HuH-7 (cell line): Measurements from ENCODE around the gene EFNB3.

Experiments used
- DNase-seq: peaks from one replicate; pipeline ENCODE4 v3.0.0; 2011; ENCODE audit warnings: low spot score

The EFNB3 gene

DNA sequence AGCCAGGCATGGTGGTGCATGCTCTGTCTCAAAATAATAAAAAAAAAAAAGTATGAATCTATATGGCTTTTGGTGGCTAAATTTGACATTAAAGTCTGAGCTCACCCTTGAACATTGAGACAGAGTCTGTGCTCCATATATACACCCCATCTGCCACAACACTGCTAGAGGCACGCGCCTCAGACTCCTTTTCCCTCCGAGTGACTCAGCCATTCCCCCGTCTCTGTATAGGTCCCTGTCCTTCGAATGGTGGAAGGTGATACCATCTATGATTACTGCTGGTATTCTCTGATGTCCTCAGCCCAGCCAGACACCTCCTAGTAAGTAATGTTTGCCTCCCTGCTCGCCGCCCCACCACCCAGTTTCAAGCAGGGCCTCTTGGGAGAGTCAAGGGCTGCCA is 4.5 kb upstream of the EFNB3 start:
- no peak for DNase-seq

DNA sequence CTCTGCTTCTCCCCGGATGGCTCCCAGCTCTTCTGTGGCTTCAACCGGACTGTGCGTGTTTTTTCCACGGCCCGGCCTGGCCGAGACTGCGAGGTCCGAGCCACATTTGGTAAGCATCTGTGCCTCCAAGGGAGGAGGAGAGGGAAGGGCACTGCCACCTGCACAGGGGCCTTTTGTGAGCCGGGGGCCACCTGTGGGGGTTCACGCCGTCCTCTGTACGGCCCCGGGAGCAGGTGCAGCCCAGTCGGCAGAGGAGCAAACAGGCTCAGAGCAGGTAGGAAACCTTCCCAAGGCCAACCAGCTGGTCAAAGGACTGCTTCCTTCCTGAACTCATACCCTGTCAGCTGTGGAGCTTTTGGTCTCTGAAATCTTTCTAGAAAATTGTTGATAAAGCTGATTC is 3.3 kb upstream of the EFNB3 start:
- DNase-seq: no peak

DNA sequence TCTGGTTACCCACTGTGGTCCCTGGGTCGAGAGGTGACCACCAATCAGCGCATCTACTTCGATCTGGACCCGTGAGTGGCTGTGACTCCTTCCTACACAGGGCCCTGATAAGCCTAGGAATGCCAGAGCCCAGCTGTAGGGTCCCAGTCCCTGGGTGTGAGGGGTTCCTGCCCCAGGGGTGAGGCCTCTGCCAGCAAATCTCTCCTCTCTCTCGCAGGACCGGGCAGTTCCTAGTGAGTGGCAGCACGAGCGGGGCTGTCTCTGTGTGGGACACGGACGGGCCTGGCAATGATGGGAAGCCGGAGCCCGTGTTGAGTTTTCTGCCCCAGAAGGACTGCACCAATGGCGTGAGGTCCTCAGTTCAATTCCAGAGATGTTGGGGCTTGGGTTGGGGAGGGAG is 2.2 kb upstream of the EFNB3 start:
- DNase-seq: no peak

DNA sequence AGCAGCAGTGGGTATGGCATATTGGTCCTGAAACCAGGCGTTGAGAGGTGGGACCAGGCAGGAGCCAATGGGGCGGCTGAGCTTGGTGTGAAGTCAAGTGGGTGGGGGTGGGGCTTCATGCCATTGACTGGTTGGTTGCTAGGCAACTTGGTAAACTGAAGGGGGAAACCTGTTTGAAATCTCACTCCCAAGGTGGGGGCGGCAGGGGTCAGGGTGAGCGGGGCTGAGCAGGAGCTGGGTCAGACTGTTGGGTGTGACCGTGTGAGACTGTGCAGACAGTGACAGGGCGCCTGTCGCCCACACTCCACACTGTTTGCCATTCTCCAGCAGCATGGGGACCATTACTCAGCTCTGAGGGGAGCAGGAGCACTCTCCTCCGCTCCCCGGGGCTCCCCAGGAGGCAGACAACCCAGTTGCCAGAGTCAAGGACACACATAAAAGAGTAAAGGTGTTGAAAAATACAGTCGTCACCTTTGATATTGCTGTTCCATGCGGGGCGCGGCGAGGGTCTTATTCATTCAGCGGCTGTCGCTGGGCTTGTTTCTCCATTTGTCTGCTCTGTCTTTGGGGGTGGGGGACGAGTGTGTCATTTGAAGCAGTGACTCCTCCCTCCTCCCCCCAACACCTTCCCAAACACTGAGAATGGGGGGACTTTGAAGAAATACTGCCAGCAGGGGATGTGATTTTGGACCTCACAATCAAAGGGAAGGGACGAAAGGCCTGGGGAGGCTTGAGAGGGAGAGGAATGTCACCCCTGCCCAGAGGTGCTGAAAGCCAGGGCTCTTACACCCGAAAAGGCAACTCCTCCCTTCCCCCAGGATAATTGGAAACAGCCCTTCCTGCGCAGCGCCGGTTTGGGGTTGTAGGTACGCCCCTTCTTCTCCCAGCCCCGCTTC is 1.2 kb upstream of the EFNB3 start:
- DNase-seq: no peak

DNA sequence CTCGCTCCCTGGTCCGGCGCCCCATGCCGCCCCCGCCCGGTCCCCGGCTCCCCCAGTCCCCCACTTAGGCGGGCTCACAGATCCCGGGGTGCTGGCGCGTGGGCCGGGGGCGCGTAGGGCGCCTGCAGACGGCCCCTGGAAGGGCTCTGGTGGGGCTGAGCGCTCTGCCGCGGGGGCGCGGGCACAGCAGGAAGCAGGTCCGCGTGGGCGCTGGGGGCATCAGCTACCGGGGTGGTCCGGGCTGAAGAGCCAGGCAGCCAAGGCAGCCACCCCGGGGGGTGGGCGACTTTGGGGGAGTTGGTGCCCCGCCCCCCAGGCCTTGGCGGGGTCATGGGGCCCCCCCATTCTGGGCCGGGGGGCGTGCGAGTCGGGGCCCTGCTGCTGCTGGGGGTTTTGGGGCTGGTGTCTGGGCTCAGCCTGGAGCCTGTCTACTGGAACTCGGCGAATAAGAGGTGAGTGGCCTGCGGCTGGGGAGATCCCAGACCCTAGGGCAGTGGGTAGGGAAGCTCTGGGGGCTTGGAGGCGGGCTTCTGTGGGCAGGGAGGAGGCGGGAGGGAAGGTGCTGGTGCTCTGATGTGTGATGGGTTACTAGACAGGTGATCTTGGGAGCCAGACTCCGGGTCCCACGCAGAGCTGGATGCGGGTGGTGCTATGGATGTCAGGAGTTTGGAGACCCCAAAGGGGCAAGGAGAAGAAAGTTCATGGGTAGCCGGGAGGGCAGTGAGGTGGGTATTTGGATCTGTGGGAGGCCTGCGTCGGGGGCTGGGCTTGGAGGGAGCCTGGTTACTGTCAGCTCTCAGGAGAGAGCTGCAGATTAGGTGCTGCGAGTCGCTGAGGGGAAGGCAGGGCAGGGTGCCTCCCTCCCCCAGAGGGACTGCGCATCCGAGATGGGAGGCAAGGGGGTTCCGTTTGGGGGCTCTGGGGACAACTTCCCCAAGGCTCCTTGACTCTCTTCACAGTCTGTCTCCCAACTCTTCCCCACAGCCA is 560 bp downstream of the EFNB3 start:
- DNase-seq: no peak

DNA sequence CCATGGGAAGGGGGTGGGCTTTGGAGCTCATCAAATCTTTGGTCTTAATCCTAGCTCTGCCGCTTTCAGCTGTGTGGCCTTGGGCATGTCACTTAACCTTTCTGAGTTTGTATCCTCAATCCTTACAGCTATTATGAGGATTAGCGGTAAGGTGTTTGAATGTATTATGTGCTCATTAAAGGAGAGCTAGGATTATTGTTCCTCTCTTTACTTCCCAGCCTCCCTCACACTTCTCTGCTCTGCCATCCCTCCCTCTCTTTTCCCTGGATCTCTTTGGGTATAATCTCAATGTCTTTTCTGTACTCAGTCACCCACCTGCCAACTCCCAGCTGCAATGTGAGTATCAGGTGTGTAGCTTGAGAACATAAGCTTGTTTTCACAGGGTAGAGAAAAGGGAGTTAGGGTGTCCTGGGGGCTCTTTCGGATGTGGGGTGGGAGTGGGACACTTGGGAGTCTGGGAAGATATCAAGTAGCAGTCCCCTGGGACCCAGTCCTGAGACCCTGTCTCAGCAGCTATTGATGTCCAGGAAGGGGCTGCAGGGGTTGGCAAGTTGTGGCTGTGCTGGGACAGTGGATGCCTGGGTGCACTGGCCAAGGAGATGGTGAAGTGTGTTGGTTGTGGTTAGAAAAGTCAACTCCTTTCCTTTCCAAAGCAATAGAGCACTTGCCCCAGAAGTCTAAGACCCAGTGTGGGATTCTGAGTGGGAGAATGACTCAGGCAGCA is 1.8 kb downstream of the EFNB3 start:
- no peak for DNase-seq

DNA sequence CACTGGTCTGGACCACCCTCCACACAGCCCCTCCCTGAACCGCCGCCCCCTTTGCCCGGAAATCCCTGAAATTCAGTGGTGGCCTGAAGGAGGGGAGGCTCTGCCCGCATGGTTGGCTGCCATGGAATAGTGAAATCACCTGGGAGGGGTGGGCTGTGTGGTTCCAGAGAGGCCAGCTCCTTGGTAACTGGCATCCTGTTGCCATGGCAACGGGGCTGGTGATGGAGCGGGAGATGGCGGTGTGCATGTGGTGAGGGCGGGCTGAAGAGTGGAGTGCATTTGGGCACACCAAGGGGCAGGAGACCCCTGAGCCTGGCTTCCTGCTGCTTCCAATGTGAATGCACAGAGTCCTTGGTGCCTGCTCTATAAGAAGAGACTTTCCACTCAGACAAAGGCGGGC is 2.4 kb downstream of the EFNB3 start:
- no peak for DNase-seq

DNA sequence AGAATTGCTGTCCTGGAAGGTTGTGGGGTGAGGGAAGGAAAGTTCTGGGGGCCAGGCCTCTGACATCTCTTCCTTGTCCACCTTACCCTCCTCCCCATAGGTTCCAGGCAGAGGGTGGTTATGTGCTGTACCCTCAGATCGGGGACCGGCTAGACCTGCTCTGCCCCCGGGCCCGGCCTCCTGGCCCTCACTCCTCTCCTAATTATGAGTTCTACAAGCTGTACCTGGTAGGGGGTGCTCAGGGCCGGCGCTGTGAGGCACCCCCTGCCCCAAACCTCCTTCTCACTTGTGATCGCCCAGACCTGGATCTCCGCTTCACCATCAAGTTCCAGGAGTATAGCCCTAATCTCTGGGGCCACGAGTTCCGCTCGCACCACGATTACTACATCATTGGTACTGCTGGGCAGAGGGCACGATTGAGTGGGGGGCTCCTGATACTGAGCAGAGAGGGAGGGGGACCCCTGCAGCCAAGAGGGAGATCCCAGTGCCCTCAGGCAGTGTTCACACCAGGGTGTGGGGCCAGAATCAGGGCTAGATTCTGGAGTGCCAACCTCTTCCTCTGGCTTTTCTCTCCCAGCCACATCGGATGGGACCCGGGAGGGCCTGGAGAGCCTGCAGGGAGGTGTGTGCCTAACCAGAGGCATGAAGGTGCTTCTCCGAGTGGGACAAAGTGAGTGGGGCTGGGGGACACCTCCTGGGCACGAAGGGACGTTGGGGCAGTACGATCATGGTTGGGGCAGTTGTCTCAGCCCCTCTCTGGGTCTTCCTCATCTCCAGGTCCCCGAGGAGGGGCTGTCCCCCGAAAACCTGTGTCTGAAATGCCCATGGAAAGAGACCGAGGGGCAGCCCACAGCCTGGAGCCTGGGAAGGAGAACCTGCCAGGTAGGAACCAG is 3.1 kb downstream of the EFNB3 start:
- DNase-seq: no peak

DNA sequence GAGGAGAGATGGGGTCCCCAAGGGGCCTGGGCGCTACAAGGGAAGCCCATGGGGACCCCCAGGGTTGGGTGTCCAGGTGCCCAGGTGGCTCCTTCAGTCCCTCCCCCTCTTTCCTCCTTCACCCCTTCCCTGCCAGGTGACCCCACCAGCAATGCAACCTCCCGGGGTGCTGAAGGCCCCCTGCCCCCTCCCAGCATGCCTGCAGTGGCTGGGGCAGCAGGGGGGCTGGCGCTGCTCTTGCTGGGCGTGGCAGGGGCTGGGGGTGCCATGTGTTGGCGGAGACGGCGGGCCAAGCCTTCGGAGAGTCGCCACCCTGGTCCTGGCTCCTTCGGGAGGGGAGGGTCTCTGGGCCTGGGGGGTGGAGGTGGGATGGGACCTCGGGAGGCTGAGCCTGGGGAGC is 4.0 kb downstream of the EFNB3 start:
- DNase-seq: no peak

DNA sequence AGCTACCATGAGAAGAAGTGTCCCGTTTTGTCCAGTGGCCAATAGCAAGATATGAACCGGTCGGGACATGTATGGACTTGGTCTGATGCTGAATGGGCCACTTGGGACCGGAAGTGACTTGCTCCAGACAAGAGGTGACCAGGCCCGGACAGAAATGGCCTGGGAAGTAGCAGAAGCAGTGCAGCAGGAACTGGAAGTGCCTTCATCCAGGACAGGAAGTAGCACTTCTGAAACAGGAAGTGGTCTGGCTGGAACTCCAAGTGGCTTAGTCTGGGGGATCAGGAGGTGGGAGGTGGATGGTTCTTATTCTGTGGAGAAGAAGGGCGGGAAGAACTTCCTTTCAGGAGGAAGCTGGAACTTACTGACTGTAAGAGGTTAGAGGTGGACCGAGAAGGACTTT is 5.3 kb downstream of the EFNB3 start:
- no peak for DNase-seq

DNA sequence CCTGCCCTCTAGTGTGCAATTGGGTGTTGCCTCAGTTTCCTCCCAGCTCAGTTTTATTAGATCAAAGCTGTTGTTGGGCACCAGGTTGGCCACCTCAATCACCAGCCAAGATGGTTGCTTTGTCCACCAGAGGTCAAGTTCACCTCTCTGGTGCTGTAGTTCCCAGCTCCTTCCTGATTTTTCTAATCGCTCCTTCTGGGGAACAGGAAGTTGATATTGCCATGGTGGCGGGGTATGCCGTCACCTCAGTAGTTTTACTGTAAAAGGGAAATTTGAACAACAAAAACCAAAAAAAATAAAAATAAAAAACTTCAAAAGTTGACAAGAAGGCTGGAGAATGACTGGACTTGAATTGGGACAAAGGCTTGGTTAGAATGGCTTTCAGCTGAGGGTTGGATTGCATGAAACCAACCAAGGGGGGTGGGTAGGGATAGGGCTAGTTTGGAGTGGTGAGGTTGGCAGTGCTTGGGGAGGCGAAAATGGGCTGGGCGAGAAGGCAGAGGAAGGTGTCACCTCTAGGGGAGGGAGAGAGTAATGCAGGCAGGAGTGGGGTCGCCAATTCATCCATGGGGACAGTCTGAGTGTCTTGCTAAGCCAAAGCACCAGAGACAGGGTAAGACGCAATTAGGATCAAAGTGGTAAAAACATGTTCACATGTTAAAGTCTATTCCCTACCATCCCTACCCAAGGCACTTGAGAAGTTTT is 6.2 kb downstream of the EFNB3 start:
- DNase-seq: no peak

DNA sequence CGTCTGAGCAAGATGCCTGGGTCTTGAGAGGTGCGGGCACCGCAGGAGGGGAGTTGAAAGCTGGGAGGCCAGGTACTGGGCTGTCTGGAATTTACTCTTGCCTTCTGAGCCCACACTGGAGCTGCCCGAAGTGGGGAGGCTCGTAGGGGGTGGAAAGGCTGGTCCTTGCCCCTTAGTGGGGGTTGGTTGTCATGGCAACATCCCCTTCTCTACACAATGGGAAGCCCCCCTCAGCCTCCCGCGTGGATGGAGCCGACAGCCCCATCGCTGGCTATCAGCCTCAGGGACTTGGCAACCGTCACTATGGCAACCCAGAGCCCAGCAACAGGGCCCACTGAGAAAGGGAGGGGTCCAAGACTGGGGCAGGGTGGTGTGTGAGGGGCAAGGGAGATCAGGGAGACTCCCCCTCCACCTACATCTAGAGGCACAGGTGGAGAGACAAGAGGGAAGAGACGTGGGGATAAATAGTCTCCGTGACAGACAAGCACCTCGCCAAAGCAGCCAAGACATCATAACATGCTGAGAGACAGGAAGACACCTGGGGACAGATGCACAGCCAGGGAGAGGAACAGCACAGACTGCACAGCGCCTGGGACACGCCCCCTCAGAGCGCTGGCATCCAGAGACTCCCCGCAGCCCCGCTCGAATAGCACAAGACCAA is 7.2 kb downstream of the EFNB3 start:
- DNase-seq: no peak

DNA sequence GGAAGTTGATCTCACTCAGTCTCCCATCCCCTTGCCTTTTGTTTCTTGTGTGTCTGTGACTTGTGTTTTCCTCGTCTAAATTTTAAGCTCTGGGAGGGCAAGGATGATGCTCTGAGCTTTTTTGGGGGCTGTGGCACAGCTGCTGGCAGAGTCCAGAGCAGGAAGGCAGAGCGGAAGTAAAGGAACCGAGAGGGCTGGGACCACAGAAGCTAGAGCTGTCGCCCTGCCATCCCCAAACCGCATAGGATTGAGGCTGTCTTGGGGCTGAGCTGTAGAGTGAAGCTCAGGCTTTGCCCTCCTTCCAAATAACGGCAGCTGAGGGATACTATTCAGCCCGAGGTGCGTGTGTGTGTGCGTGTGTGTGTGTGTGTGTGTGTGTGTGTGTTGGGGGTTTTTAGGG is 8.8 kb downstream of the EFNB3 start:
- DNase-seq: no peak

DNA sequence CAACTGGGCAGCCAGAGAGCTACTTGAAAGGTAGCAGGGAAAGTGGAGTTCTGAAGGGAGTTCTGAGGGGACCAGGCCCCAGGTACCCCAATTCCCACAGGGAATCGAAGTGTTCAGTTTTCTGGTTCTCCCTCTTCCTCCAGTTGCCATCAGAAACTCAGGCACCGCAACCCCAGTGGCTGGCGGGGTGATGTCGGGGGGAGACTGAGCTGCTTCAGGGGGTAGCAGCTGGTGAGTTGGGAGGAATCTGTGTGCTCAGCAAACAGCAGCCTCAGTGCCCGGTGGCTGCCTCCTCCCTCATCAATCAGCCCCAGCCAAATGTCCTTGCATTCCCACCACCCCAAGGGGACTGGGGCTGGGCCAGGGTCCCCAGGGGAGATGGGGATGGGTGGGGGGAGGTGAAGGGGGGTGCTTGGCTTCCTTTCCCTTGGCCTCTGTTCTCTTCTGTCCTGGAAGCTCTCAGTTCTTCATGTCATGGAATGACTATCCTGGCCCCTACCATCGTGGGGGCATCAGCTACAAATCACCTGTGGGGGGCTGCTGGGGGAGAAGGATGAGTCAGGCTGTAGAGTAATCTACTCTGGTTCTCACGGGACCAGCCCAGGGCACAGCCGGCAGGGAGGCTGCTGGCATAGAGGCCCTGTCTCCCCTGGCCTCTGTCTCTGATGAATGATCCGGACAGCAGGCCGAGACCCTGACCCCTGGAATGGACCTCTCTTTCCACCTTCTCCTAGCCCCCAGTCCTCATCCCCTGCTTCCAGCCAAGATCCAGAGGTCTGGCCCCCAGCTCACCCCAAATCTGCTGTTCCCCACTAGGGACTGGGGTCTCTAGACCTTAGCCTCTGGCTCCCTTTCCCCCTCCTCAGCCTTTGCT is 10.0 kb downstream of the EFNB3 start:
- DNase-seq: no peak

DNA sequence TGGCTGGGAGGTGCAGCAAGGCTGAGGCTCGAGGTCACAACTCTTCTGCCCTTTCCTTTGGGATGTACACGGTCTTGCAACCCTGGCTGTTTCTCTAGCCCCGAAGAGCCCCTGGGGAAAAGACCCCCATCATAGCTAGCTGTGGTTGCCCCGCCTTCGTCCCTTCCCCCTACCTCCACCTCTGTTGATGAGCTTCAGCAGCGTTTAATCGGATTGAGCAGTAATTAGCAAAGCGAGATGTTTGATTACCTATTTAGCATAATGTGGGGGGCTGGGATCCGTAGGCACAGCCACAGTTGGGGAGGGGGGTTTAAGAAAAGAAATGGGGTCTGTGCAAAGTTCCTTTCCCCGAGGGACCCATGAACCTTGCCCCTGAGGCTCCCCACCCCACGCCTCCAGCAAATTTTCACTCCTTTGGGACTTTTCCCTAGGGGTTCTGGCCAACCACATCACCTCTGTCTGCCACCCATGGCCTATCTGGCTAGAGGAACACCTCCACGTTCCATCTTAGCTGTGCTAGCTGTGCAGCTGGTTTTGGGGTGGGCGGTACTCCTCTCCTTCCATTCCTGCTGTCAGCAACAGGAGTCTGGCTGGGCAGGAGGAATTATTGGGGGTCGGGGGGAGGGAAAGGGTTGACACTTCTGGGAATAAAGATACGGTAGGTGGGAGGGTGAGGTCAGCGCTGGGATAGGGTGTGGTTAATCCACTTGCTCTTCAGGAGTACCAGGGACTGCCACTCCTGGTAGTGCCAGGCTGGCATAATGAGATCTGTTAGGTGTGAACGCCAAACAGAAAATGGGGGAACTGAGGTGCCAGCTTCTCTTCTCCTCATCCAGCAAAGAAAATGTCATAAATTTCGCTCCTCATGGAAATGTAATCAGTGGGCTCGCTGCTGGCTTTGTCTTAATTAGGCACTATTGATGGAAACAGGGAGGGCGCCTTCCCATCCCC is 11.2 kb downstream of the EFNB3 start:
- no peak for DNase-seq

DNA sequence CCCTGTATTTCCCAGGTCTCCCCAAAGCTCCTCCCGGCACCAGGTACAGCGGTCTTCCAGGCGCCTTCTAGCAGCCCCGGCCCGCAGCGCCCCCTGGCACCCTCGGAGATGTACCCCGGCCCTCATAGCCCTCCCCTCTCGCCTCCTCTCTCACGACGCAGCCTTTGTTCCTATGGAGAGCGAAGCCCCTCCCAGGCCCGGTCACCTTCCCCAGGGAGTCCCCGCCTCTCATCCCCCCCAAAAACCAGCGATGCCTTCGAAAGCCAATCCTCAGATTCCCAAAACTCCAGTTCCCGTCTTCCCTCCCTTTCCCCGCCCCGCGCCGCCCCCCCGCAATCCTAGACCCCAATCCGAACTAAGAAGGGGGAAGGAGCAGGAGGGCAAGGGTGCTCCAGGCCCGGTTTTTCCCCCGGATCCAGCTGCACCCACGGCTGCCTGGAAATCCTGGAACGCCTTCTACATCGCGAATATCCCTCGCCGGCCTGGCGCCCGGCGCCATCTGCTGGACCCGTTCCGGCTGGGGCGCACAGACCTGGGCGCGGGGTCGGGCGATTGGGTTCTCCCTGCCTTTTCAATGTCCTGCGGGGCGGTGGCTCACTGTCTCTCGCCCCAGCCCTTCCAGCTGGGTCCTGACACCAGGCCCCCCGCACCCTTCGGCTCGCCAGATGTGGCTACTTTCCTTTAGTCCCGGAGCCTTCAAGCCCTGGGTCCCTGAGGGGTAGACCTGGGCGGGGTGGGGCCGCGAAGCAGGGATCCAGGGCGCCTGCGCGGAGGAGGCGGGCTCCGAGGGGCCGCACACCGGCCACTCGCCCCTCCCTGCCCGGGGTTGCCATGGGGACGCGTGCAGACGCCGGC is 12.1 kb downstream of the EFNB3 start, which contains the start of gene DNAH2:
TSS of gene DNAH2 (plus strand) at position 844 of the 855 bp plus-strand sequence. CDS start 1,991 bp downstream, outside the sequence.
- peak; percentile 86 for DNase-seq
